ENCODE measurements around the gene ZBTB45.
A peak's percentile ranks its signal among the peaks of the same experiment; 100 is the strongest.

ZBTB45 gene

GRCh38 chr19:58519355-58520256, at the start of gene ZBTB45:
TSS of gene ZBTB45 (minus strand) at chr19:58519810. CDS start at chr19:58517673, 2,137 bp downstream.
- peak; percentile 99 for DNase-seq

GRCh38 chr19:58568453-58569130, 49.0 kb upstream of the ZBTB45 start:
- no peak for DNase-seq

- no peak for DNase-seq
These were observed 47.4 kb upstream of the ZBTB45 start for GRCh38 chr19:58566989-58567388.

GRCh38 chr19:58563823-58564222, 44.2 kb upstream of the ZBTB45 start:
- DNase-seq, result no peak

- DNase-seq, result no peak
These were observed 43.5 kb upstream of the ZBTB45 start for GRCh38 chr19:58563034-58563573.

- DNase-seq, result no peak
These were observed 42.8 kb upstream of the ZBTB45 start for GRCh38 chr19:58562122-58563033.

- DNase-seq, result no peak
These were observed 41.9 kb upstream of the ZBTB45 start for GRCh38 chr19:58561373-58562121.

- no peak for DNase-seq
These were observed 41.3 kb upstream of the ZBTB45 start for GRCh38 chr19:58560921-58561320.

GRCh38 chr19:58560007-58560887, 40.6 kb upstream of the ZBTB45 start:
- DNase-seq, result no peak

GRCh38 chr19:58559275-58560006, 39.8 kb upstream of the ZBTB45 start:
- DNase-seq, result no peak

- DNase-seq, result no peak
These were observed 39.1 kb upstream of the ZBTB45 start for GRCh38 chr19:58558623-58559274.

GRCh38 chr19:58558066-58558622, 38.5 kb upstream of the ZBTB45 start, which contains the start of gene UBE2M:
TSS of gene UBE2M (minus strand) at chr19:58558611. CDS start at chr19:58558381, 230 bp downstream.
- no peak for DNase-seq

- no peak for DNase-seq
These were observed 37.8 kb upstream of the ZBTB45 start for GRCh38 chr19:58557221-58558065.

GRCh38 chr19:58556622-58557220, 37.1 kb upstream of the ZBTB45 start:
- DNase-seq, result no peak

GRCh38 chr19:58555920-58556621, 36.5 kb upstream of the ZBTB45 start:
- no peak for DNase-seq

GRCh38 chr19:58555369-58555885, 35.8 kb upstream of the ZBTB45 start:
- DNase-seq, result no peak
